Stimulated activated naive CD8-positive, alpha-beta T cell treated with anti-CD3 and anti-CD28 coated beads, Interleukin-15, amount 100 ng/mL, for 72 hours (primary cell): ENCODE measurements around the gene PIAS1.
A peak's percentile ranks its signal among the peaks of the same experiment; 100 is the strongest.
"Not testable (repeated sequence)": the region's sequence is repeated elsewhere in the genome, so short reads cannot be mapped to it uniquely, and the experiment has no call there.

ENCODE experiments used
- ATAC-seq: fragments of 150-1000 bp; cut with Tn5 transposase; 2 replicates; pipeline ENCODE4 v1.10.0; 2021; ENCODE audit warnings: mild to moderate bottlenecking, moderate library complexity
- DNase-seq, 2 donors: peaks; one replicate each; pipeline ENCODE4 v3.0.0; 2021 to 2022
- H3K27ac Mint-ChIP-seq, 2 donors: one replicate each; pipeline ENCODE4 v1.8.0; 2022; ENCODE audit warnings: mild to moderate bottlenecking in 2 of 2, mixed read lengths in 2 of 2, moderate library complexity in 2 of 2
- H3K27me3 Mint-ChIP-seq: one replicate; pipeline ENCODE4 v1.8.0; 2022; ENCODE audit warnings: mixed read lengths
- H3K4me1 Mint-ChIP-seq: one replicate; pipeline ENCODE4 v1.8.0; 2022; ENCODE audit warnings: mild to moderate bottlenecking, mixed read lengths
- H3K4me3 Mint-ChIP-seq, 2 donors: one replicate each; pipeline ENCODE4 v1.8.0; 2022; ENCODE audit warnings: mild to moderate bottlenecking in 2 of 2, mixed read lengths in 2 of 2, moderate library complexity in 1 of 2
- H3K9me3 Mint-ChIP-seq, 2 donors: one replicate each; pipeline ENCODE4 v1.8.0; 2022; ENCODE audit warnings: mixed read lengths in 2 of 2

Gene PIAS1

GRCh38 chr15:68154923-68155559, 100.9 kb downstream of the PIAS1 start:
- DNase-seq (no peak), ATAC-seq (no peak)
- H3K4me3 Mint-ChIP-seq: no peak overlapping the region
- H3K27ac Mint-ChIP-seq: no peak overlapping the region
- H3K27me3 Mint-ChIP-seq: no peaks in the 10 kb centered on the region
- H3K4me1 Mint-ChIP-seq: no peaks in the 10 kb centered on the region
- no peaks in the 10 kb centered on the region for H3K9me3 Mint-ChIP-seq

- Mint-ChIP-seq H3K9me3 (no peaks in the 10 kb centered on the region), H3K4me1 (no peaks in the 10 kb centered on the region), H3K27ac (no peak overlapping the region), H3K27me3 (no peaks in the 10 kb centered on the region), H3K4me3 (no peak overlapping the region)
- no peak for ATAC-seq
- no peak for DNase-seq
Measured at GRCh38 chr15:68157074-68157473, 103.0 kb downstream of the PIAS1 start.

DNA sequence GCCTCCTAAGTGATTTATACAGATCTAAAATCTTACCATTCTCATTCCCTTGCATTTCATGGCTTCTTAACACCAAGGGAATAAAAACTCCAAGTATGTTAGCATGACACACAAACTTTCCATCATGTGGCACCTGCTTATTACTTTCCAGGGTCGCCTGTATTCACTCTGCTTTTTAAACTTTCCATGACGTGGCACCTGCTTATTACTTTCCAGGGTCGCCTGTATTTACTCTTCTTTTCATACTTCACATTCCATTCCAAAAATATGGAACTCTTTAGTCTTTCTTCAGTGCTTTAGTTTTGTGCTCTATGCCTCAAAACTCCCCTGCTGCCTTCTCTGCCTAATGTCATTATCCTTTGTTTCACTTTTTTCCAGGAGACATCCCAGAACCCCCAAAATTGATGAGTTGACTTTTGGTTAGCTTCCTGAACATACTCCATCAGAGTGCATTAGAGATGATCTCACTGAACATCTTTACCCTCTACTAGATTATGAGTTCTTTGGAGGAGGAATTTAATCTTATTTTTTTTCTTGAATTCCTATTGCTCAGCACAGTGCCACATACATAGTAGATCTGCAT, 104.0 kb downstream of the PIAS1 start:
- no peaks in the 10 kb centered on the region for H3K4me1 Mint-ChIP-seq
- DNase-seq: no peak
- ATAC-seq: no peak
- no peak overlapping the region for H3K27ac Mint-ChIP-seq
- no peaks in the 10 kb centered on the region for H3K27me3 Mint-ChIP-seq
- H3K9me3 Mint-ChIP-seq: no peaks in the 10 kb centered on the region
- no peak overlapping the region for H3K4me3 Mint-ChIP-seq

- no peaks in the 10 kb centered on the region for H3K4me1 Mint-ChIP-seq
- DNase-seq (no peak), ATAC-seq (no peak)
- no peaks in the 10 kb centered on the region for H3K27me3 Mint-ChIP-seq
- no peaks in the 10 kb centered on the region for H3K9me3 Mint-ChIP-seq
- H3K4me3 Mint-ChIP-seq: no peak overlapping the region
- H3K27ac Mint-ChIP-seq: no peak overlapping the region
Measured at GRCh38 chr15:68163191-68163590, 109.1 kb downstream of the PIAS1 start.

DNA sequence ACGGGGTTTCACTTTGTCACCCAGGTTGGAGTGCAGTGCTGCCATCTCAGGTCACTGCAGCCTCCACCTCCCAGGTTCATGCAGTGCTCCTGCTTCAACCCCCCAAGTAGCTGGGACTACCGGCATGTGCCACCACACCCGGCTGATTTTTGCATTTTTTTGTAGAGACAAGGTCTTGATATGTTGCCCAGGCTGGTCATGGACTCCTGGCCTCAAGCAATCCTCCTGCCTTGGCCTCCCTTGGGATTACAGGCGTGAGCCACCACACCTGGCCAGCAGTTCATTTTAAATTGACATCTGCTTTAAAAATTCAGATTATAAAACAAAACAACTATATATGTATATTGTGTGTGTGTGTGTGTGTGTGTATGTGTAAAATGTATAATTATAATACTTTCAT, 112.7 kb downstream of the PIAS1 start:
- H3K9me3 Mint-ChIP-seq: no peaks in the 10 kb centered on the region
- H3K27ac Mint-ChIP-seq: no peak overlapping the region

GRCh38 chr15:68172037-68172436, 117.9 kb downstream of the PIAS1 start:
- H3K27ac Mint-ChIP-seq, DNase-seq, H3K4me1 Mint-ChIP-seq, ATAC-seq, H3K9me3 Mint-ChIP-seq, H3K4me3 Mint-ChIP-seq, H3K27me3 Mint-ChIP-seq: not testable (repeated sequence)

More for the DNA sequence above, 112.7 kb downstream of the PIAS1 start:
- DNase-seq (no peak), ATAC-seq (no peak)
- H3K27me3 Mint-ChIP-seq: no peaks in the 10 kb centered on the region
- no peaks in the 10 kb centered on the region for H3K4me1 Mint-ChIP-seq
- no peak overlapping the region for H3K4me3 Mint-ChIP-seq

DNA sequence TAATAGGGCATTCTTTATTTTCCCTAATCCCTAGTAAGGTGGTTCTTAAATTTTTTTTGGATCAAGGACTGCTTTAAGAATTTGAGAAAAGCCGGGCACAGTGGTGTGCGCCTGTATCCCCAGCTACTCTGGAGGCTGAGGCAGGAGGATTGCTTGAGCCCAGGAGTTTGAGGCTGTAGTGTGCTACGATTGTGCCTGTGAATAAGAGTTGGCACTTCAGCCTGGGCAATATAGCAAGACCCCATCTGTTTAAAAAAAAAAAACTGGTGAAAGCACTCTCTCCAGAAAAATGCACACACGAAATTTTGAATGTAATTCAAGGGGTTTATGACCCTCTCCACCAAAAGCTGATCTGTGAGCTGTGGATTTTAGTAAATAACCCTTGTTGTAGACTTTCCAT, 119.0 kb downstream of the PIAS1 start:
- DNase-seq: no peak
- no peak for ATAC-seq
- Mint-ChIP-seq H3K4me3 (no peak overlapping the region), H3K9me3 (no peaks in the 10 kb centered on the region), H3K4me1 (no peaks in the 10 kb centered on the region), H3K27me3 (no peaks in the 10 kb centered on the region), H3K27ac (no peak overlapping the region)

- Mint-ChIP-seq H3K4me1 (no peaks in the 10 kb centered on the region), H3K4me3 (no peak overlapping the region), H3K27ac (no peak overlapping the region), H3K9me3 (no peaks in the 10 kb centered on the region), H3K27me3 (no peaks in the 10 kb centered on the region)
- ATAC-seq: no peak
- no peak for DNase-seq
Measured at GRCh38 chr15:68175526-68175925, 121.4 kb downstream of the PIAS1 start.

DNA sequence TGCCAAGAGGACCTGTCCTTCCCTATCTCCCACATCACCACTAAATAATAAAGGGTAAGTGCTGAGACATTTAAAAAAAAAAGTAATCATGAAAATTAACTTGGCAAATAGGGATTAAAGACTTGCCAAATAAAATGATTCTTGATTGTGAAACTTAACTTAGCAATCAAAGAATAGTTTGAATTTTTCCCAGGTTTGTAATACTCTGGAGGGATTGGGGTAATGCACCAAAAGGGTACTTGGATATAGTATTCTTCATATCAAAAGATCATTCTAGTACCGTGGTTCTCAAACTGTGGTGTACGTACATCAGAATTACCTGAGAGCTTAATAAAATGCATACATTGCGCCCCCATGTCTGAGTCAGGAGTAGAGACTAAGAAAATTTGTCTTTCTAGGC, 122.5 kb downstream of the PIAS1 start:
- DNase-seq (no peak), ATAC-seq (no peak)
- no peaks in the 10 kb centered on the region for H3K27me3 Mint-ChIP-seq
- no peaks in the 10 kb centered on the region for H3K9me3 Mint-ChIP-seq
- H3K4me3 Mint-ChIP-seq: no peak overlapping the region
- no peak overlapping the region for H3K27ac Mint-ChIP-seq
- no peaks in the 10 kb centered on the region for H3K4me1 Mint-ChIP-seq

GRCh38 chr15:68177742-68178141, 123.6 kb downstream of the PIAS1 start:
- DNase-seq (no peak), ATAC-seq (no peak)
- no peaks in the 10 kb centered on the region for H3K4me1 Mint-ChIP-seq
- no peaks in the 10 kb centered on the region for H3K9me3 Mint-ChIP-seq
- no peak overlapping the region for H3K27ac Mint-ChIP-seq
- no peaks in the 10 kb centered on the region for H3K27me3 Mint-ChIP-seq
- no peak overlapping the region for H3K4me3 Mint-ChIP-seq

DNA sequence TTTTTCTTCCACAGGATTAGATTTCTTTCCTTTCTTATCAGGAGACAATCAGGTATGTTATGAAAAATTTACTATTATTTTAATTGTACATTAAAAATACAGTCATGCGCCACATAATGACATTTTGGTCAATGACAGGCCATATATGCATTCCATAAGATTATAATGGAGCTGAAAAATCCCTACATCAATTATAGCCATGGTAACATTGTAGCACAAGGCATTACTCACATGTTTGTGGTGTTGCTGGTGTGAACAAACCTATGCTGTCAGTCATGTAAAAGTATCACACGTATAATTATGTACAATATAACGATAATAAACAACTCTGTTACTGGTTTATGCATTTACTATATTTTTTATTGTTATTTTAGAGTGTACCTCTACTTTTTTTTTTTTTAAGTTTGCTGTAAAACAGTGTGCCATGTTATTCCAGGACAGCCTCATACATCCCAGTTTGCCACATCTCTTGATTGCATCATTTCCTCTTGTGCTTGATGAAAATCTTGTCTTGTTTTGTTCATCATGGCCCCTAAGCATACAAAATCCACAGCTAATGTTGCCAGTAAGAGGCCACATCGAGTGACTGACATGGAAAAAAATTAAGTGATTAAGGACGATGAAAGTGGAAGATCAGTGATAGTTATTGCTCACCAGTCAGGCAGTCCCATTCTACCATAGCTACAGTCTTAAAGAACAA, 129.7 kb downstream of the PIAS1 start:
- ATAC-seq (no peak), DNase-seq (no peak)
- Mint-ChIP-seq H3K27me3 (no peaks in the 10 kb centered on the region), H3K4me3 (no peak overlapping the region), H3K27ac (peak overlapping the region; percentile 84 to 92), H3K9me3 (no peaks in the 10 kb centered on the region), H3K4me1 (no peaks in the 10 kb centered on the region)

DNA sequence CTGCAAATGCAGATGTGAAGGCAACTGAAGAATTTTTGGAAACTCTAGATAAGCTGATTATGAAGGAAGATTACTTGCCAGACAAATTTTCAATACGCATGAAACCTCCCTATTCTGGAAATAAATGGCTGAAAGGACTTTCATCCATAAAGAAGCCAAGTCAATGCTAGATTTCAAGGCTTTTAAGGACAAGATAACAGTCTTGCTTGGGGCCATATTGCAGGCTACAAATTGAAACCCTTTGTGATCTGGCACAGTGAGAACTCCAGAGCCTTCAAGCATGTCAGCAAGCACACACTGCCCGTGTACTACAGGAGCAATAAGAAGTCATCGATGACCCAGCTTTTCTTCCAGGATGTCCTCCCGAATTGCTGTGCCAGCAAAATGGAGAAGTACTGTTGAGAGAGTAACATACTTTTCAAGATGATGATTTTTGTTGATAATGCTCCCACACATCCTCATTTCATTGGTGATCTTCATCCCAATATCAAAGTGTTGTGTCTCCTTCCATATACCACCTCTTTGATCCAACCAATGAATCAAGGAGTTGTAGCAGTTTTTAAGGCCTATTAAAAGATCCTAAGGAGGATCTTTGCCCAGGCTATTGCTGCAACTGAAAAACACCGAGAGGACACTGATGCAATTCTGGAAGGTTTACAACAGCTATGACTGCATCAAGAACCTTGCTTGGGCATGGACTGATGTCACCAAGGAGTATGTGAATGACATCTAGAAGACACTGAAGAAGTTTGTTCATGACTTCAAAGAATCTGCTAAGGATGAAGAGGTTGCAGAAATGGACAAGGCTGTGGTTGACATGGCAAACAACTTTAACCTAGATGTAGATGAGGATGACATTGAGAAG, 130.7 kb downstream of the PIAS1 start:
- no peaks in the 10 kb centered on the region for H3K9me3 Mint-ChIP-seq
- no peaks in the 10 kb centered on the region for H3K27me3 Mint-ChIP-seq
- DNase-seq (no peak), ATAC-seq (no peak)
- H3K27ac Mint-ChIP-seq: no peak overlapping the region
- no peaks in the 10 kb centered on the region for H3K4me1 Mint-ChIP-seq
- no peak overlapping the region for H3K4me3 Mint-ChIP-seq

DNA sequence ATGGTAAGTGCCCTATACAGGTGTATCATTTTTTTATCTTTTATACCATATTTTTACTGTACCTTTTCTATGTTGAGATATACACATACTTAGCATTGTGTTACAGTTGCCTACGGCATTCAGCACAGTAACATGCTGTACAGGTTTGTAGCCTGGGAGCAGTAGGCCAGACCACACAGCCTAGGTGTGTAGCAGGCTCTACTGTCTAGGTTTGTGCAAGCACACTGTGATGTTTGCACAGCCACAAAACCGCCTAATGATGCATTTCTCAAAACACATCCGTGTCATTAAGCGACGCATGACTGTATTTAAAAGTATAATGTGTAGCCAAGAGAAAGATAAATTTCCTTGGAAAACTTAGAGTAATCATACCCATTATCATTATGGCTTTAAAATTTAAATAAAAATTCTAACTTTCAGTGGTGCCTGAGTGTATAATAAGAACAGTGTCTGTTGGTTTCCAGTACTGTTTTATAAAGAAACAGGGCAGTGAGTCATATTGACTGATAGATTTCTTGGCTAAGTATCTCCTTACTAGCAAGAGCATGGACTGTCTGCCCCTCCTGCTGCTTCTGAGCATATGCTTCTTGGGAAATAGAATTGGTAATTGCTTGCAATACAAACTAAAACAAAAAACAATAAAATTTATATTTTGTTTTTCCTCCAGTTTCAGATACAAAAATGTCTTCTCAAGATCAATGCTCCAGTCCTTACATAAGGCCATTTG, 132.7 kb downstream of the PIAS1 start:
- ATAC-seq (no peak), DNase-seq (no peak)
- H3K4me3 Mint-ChIP-seq: no peak overlapping the region
- H3K27me3 Mint-ChIP-seq: no peaks in the 10 kb centered on the region
- no peaks in the 10 kb centered on the region for H3K4me1 Mint-ChIP-seq
- H3K9me3 Mint-ChIP-seq: no peaks in the 10 kb centered on the region
- H3K27ac Mint-ChIP-seq: no peak overlapping the region

- Mint-ChIP-seq H3K27ac (peak overlapping the region in 1 of 2 donors; percentile 65), H3K27me3 (no peaks in the 10 kb centered on the region), H3K4me1 (no peaks in the 10 kb centered on the region), H3K9me3 (no peaks in the 10 kb centered on the region), H3K4me3 (no peak overlapping the region)
- ATAC-seq: no peak
- no peak for DNase-seq
Measured at GRCh38 chr15:68187559-68187958, 133.4 kb downstream of the PIAS1 start.

DNA sequence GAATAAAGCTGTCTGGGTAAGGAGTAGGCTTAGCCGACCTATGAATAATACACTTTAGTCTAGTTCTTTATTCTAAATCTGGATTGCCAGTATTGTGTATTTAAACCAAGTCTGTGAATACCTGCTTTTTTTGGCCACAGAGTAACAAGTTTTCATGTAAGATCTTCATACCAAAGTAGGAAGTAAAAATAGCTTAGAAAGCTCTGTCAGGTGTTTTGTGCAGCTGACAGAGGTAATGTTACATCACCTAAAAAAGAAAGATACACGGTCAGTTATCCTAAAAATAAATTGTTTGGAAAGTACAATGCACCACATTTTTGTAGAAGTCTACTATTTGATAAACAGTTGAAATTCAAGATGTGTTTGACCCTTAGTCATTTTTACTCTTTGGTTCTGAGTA, 134.5 kb downstream of the PIAS1 start:
- Mint-ChIP-seq H3K27me3 (no peaks in the 10 kb centered on the region), H3K9me3 (no peaks in the 10 kb centered on the region), H3K4me1 (no peaks in the 10 kb centered on the region), H3K4me3 (no peak overlapping the region), H3K27ac (peak overlapping the region in 1 of 2 donors; percentile 35)
- ATAC-seq: no peak
- DNase-seq: no peak
